Adrenal gland (tissue), 12 donors: ENCODE results near the gene PLD1. TPM values are rescaled to one million over a fixed set of nuclear protein-coding genes. Genes with fewer than 3 reads are reported as not detected.
A peak's percentile ranks its signal among the peaks of the same experiment; 100 is the strongest.

ENCODE experiments used
- DNase-seq, 7 donors: peaks; one replicate each; pipeline ENCODE4 v3.0.0-alpha.2; 2019 to 2020
- H3K27ac ChIP-seq, 5 donors: fragments of 200-600 bp; sonication (generic) in 4 of 5; 1 replicate in 3 of 5; 2 replicates in 2 of 5; pipeline versions ENCODE4 v1.5.1 to v1.8.0; 2016 to 2020; ENCODE audit warnings: mild to moderate bottlenecking in 1 of 5
- H3K27me3 ChIP-seq: fragments of 200-600 bp; 2 replicates; pipeline ENCODE4 v1.8.0; 2021
- H3K36me3 ChIP-seq, 2 donors: fragments of 200-600 bp; replicated peaks in 1 of 2; 1 replicate in 1 of 2; 2 replicates in 1 of 2; pipeline versions ENCODE4 v1.5.1 to v1.8.0; 2018 to 2022
- H3K4me1 ChIP-seq, 2 donors: fragments of 200-600 bp; replicated peaks in 1 of 2; 1 replicate in 1 of 2; 2 replicates in 1 of 2; pipeline versions ENCODE4 v1.5.1 to v1.8.0; 2018 to 2021
- H3K4me3 ChIP-seq, 4 donors: fragments of 200-600 bp; sonication (generic) in 3 of 4; one replicate each; pipeline ENCODE4 v1.5.1; 2016 to 2018
- H3K9me3 ChIP-seq, 3 donors: fragments of 200-600 bp; sonication (generic) in 1 of 3; replicated peaks in 1 of 3; 1 replicate in 2 of 3; 2 replicates in 1 of 3; pipeline versions ENCODE4 v1.5.1 to v1.8.0; 2016 to 2021
- CTCF ChIP-seq, 6 experiments: fragments of 450-650 bp in 4 of 6; fragments of 200-600 bp in 2 of 6; sonication (generic) in 1 of 6; IDR thresholded peaks; 1 replicate in 5 of 6; 2 replicates in 1 of 6; pipeline versions ENCODE4 v1.5.1 to v1.8.0; 2016 to 2021; ENCODE audit warnings: antibody characterized with exemption in 6 of 6, mild to moderate bottlenecking in 2 of 6, moderate library complexity in 1 of 6
- POLR2A ChIP-seq, 2 donors: fragments of 450-650 bp; IDR thresholded peaks; one replicate each; pipeline ENCODE4 v1.6.1; 2017; ENCODE audit warnings: antibody characterized with exemption in 2 of 2, mild to moderate bottlenecking in 2 of 2, moderate library complexity in 1 of 2
- WGBS, 4 donors: extraction: QIAGEN DNeasy Blood & Tissue Kit in 2 of 4; methylation state at CpG; one replicate each; pipeline versions ENCODE4 v1.1.5 to v1.1.7; 2013 to 2017; 5-methylcytosine and 5-hydroxymethylcytosine counted together
- intact Hi-C, 2 donors: fragments of 100-400 bp; cut with DNase I; formaldehyde crosslinking; loops; one replicate each; pipeline versions ENCODE4 v1.14.1 to v1.15.0; 2022 to 2023
- polyA plus RNA-seq, 3 donors: library from polyadenylated mRNA; stranded (reverse); fragments of 200-250 nt in 2 of 3; fragments of 350-450 nt in 1 of 3; fragmentation: Illumina TruSeq in 1 of 3; extraction: RNeasy Lipid Tissue Mini Kit (QIAGEN cat#74804) in 1 of 3; gene quantifications; one replicate each; pipeline ENCODE4 v1.2.3, GENCODE V29; 2013 to 2014
- total RNA-seq, 9 donors: library from RNA; depleted of rRNA in 4 of 9; stranded (reverse); fragments of >200 nt in 4 of 9; fragments of 120-200 nt in 1 of 9; fragmentation: NEBNext Ultra II Directional in 1 of 9; extraction: Animal tissue kit (Norgen Biotek cat#: 25700) in 1 of 9; gene quantifications; one replicate each; pipeline versions ENCODE4 v1.1.0 to v1.2.4, GENCODE V29; 2013 to 2023
- donor health status: healthy with polysubstance abuse.
- donor health status: Bipolar disorder and iron deficiency.
- donor health status: DM: yes; HTN: yes; CAD: no.
- donor health status: DM: no; HTN: no; CAD: no.
- donor health status: DM: no; HTN: no; CAD: no.
- donor health status: DM: yes; HTN: yes; CAD: no.

The PLD1 gene
- total and polyA plus RNA-seq, 12 donors = 25.7 to 178 (median 94.5) TPM

DNA sequence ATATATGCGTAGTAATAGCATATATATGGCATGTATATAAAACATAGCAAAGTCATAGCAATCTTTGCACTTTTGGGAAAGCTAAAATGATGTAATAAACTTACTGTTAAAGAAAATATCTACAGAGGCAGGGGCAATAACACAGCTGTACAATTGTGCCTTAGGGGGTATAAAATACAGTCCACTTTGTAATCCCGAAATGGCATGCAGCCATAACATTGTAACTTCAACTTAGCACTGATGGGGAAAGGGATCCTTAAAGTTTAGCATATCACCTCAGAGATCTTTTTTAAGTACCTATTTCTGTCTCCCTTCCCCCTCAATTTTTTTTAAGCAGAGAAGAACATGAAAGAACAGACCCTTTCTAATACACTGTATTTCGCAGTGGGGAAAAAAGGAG is 40.8 kb downstream of the PLD1 start:
- 33 to 68% (median 36%) methylated on average over 3 of the region's 3 CpGs for WGBS, 4 donors
- no peaks in the 10 kb centered on the region for H3K9me3 ChIP-seq
- peaks cover 15 to 58% of the 10 kb centered on the region in 2 donors for H3K4me1 ChIP-seq
- no peaks in the 10 kb centered on the region for H3K36me3 ChIP-seq
- no peak for DNase-seq
- intact Hi-C loops = loop anchor here in 1 of 2 donors (10.0 kb wide), 2 partner anchors 65 to 115 kb away; no protein-coding TSS in a partner anchor
- peak overlapping the region in 4 of 5 donors; percentile 19 to 85 (median 66) for H3K27ac ChIP-seq
- H3K27me3 ChIP-seq = no peaks in the 10 kb centered on the region
- TF ChIP-seq CTCF (IDR thresholded peaks at IDR 0.05) (no peak), POLR2A (IDR thresholded peaks at IDR 0.05) (no peak)
- H3K4me3 ChIP-seq = peak overlapping the region in 2 of 4 donors; percentile 7 to 59

- Histone ChIP-seq H3K36me3 (no peaks in the 10 kb centered on the region), H3K4me3 (peak overlapping the region in 1 of 4 donors; percentile 59), H3K4me1 (peaks cover 15 to 62% of the 10 kb centered on the region in 2 donors), H3K27ac (peak overlapping the region in 1 of 5 donors; percentile 36), H3K27me3 (no peaks in the 10 kb centered on the region), H3K9me3 (no peaks in the 10 kb centered on the region)
- intact Hi-C loops = loop anchor here in 1 of 2 donors (10.0 kb wide), 2 partner anchors 64 to 114 kb away; no protein-coding TSS in a partner anchor
- TF ChIP-seq POLR2A (IDR thresholded peaks at IDR 0.05) (no peak), CTCF (IDR thresholded peaks at IDR 0.05) (no peak)
- 25 to 42% (median 31%) methylated on average over 4 of the region's 4 CpGs for WGBS, 4 donors
- DNase-seq = no peak
Observed at GRCh38 chr3:171768986-171769385, 41.3 kb downstream of the PLD1 start.

- H3K27me3 ChIP-seq = no peaks in the 10 kb centered on the region
- DNase-seq = peak in 3 of 7 donors; percentile 35 to 67 (median 57)
- peak overlapping the region in 1 of 4 donors; percentile 59 for H3K4me3 ChIP-seq
- H3K27ac ChIP-seq = peak overlapping the region in 1 of 5 donors; percentile 36
- peaks cover 15 to 62% of the 10 kb centered on the region in 2 donors for H3K4me1 ChIP-seq
- no peaks in the 10 kb centered on the region for H3K9me3 ChIP-seq
- intact Hi-C loops = loop anchor here in 1 of 2 donors (10.0 kb wide), 2 partner anchors 64 to 114 kb away; no protein-coding TSS in a partner anchor
- WGBS, 4 donors = 47 to 58% (median 48%) methylated on average over 10 of the region's 10 CpGs
- TF ChIP-seq POLR2A (IDR thresholded peaks at IDR 0.05) (no peak), CTCF (IDR thresholded peaks at IDR 0.05) (no peak)
- no peaks in the 10 kb centered on the region for H3K36me3 ChIP-seq
Observed at GRCh38 chr3:171768281-171768900, 41.9 kb downstream of the PLD1 start.

- 77 to 87% (median 84%) methylated on average over 5 of the region's 5 CpGs for WGBS, 4 donors
- H3K27me3 ChIP-seq = no peaks in the 10 kb centered on the region
- H3K36me3 ChIP-seq = no peaks in the 10 kb centered on the region
- no peak for DNase-seq
- intact Hi-C loops = loop anchor here in 1 of 2 donors (10.0 kb wide), 2 partner anchors 61 to 111 kb away; no protein-coding TSS in a partner anchor
- TF ChIP-seq CTCF (IDR thresholded peaks at IDR 0.05) (no peak), POLR2A (IDR thresholded peaks at IDR 0.05) (no peak)
- H3K4me1 ChIP-seq = peaks cover 6 to 45% of the 10 kb centered on the region in 2 donors
- H3K27ac ChIP-seq = no peak overlapping the region
- H3K9me3 ChIP-seq = no peaks in the 10 kb centered on the region
- H3K4me3 ChIP-seq = no peak overlapping the region
Observed at GRCh38 chr3:171765511-171765887, 44.8 kb downstream of the PLD1 start.
